ENCODE results near the gene ADGRG4.

The ADGRG4 gene

DNA sequence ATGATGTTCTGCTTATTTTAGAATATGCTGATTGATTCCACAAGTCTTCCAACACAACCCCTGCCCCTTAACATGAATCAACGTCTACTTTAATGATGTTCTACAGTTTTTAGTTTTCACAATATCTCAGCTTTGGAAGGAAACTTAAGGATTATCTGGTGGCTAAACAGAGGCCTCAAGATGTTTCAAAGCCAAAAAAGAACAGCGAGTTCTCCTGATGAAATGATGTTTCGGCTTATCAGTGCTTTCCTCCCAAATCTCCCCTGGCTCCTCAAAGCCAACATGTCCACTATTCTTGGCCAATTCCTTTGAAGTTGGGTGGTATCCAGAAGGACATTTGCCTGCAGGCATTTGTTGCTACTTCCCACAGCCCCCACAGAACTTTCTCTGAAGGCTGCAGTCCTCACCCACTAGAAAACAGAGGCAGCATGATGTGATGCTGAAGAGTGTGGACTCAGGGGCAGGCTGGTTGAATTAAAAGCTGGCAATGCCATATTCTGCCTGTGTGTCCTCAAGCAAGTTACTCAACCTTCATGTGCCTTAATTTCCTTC is 87.3 kb downstream of the ADGRG4 start:
- no peak for TF ChIP-seq ZFP69B (tag by site-specific recombination; IDR thresholded peaks at IDR 0.05)
- no peak for TF ChIP-seq ZNF664 (tag by site-specific recombination; IDR thresholded peaks at IDR 0.05)
- TF ChIP-seq, protein P1, sequence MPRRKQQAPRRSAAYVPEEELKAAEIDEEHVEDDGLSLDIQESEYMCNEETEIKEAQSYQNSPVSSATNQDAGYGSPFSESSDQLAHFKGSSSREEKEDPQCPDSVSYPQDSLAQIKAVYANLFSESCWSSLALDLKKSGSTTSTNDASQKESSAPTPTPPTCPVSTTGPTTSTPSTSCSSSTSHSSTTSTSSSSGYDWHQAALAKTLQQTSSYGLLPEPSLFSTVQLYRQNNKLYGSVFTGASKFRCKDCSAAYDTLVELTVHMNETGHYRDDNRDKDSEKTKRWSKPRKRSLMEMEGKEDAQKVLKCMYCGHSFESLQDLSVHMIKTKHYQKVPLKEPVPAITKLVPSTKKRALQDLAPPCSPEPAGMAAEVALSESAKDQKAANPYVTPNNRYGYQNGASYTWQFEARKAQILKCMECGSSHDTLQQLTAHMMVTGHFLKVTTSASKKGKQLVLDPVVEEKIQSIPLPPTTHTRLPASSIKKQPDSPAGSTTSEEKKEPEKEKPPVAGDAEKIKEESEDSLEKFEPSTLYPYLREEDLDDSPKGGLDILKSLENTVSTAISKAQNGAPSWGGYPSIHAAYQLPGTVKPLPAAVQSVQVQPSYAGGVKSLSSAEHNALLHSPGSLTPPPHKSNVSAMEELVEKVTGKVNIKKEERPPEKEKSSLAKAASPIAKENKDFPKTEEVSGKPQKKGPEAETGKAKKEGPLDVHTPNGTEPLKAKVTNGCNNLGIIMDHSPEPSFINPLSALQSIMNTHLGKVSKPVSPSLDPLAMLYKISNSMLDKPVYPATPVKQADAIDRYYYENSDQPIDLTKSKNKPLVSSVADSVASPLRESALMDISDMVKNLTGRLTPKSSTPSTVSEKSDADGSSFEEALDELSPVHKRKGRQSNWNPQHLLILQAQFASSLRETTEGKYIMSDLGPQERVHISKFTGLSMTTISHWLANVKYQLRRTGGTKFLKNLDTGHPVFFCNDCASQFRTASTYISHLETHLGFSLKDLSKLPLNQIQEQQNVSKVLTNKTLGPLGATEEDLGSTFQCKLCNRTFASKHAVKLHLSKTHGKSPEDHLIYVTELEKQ (tag by site-specific recombination; IDR thresholded peaks at IDR 0.05; ENCODE audit: borderline replicate concordance): no peak
- TF ChIP-seq ZNF112 (tag by site-specific recombination; IDR thresholded peaks at IDR 0.05): no peak
- no peaks in the 10 kb centered on the region for H3K9me3 ChIP-seq (ENCODE audit: control insufficient read depth, insufficient read depth, low read depth, low read length)
- no peaks in the 10 kb centered on the region for H3K36me3 ChIP-seq (ENCODE audit: control insufficient read depth in 2 of 2, insufficient read depth in 1 of 2, low read length in 2 of 2)
- POLR2A ChIA-PET: no interaction called here
- no peak overlapping the region for H3K4me3 ChIP-seq (ENCODE audit: low read depth, low read length)
- H3K27ac ChIP-seq (ENCODE audit: extremely low read depth, low read depth, low read length): no peak overlapping the region
- no peaks in the 10 kb centered on the region for H3K4me1 ChIP-seq (ENCODE audit: control insufficient read depth, insufficient read depth, low read length)
- CTCF ChIA-PET: interaction anchor here (0.6 to 0.7 kb wide), 2 partner anchors 19 to 30 kb away, joined by 3 to 5 read pairs; no protein-coding TSS in a partner anchor

DNA sequence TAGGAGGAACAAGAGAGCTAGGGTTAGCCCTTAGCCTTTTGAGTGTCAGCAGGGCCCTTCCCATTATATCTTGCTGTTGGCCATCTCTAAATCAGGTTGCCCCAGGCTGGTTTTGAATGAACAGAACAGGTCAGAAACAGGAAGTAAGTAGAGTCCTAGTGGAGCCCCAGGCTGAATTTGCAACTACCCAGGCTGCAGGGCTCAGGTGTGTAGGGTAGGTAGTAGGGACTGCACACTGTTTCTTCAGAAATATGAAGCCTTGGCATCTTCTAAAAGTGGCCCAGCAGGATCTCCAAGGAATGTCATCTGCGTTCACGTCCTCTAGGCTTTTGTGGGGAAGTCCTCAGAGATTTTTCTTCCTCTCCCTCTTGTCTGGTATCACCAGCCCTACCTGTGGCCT is 90.2 kb downstream of the ADGRG4 start:
- Histone ChIP-seq H3K9me3 (ENCODE audit: control insufficient read depth, insufficient read depth, low read depth, low read length) (no peaks in the 10 kb centered on the region), H3K4me3 (ENCODE audit: low read depth, low read length) (no peak overlapping the region), H3K4me1 (ENCODE audit: control insufficient read depth, insufficient read depth, low read length) (no peaks in the 10 kb centered on the region), H3K27ac (ENCODE audit: extremely low read depth, low read depth, low read length) (no peak overlapping the region), H3K36me3 (ENCODE audit: control insufficient read depth in 2 of 2, insufficient read depth in 1 of 2, low read length in 2 of 2) (no peaks in the 10 kb centered on the region)
- CTCF ChIA-PET: no interaction called here
- TF ChIP-seq ZFP37 (tag by site-specific recombination; IDR thresholded peaks at IDR 0.05) (no peak), ZNF10 (tag by site-specific recombination; IDR thresholded peaks at IDR 0.05) (no peak), ZNF585B (tag by site-specific recombination; IDR thresholded peaks at IDR 0.05) (no peak), ZNF138 (tag by site-specific recombination; IDR thresholded peaks at IDR 0.05; ENCODE audit: borderline replicate concordance) (no peak), ZNF776 (tag by site-specific recombination; IDR thresholded peaks at IDR 0.05; ENCODE audit: borderline replicate concordance) (no peak), ZFP3 (tag by site-specific recombination; IDR thresholded peaks at IDR 0.05; ENCODE audit: low read depth) (no peak), ZNF132 (tag by site-specific recombination; IDR thresholded peaks at IDR 0.05; ENCODE audit: borderline replicate concordance) (no peak), ZNF510 (tag by site-specific recombination; IDR thresholded peaks at IDR 0.05; ENCODE audit: insufficient replicate concordance) (no peak), ZNF223 (tag by site-specific recombination; IDR thresholded peaks at IDR 0.05) (no peak), ZNF426 (tag by site-specific recombination; IDR thresholded peaks at IDR 0.05) (no peak)
- TF ChIP-seq, protein P2, sequence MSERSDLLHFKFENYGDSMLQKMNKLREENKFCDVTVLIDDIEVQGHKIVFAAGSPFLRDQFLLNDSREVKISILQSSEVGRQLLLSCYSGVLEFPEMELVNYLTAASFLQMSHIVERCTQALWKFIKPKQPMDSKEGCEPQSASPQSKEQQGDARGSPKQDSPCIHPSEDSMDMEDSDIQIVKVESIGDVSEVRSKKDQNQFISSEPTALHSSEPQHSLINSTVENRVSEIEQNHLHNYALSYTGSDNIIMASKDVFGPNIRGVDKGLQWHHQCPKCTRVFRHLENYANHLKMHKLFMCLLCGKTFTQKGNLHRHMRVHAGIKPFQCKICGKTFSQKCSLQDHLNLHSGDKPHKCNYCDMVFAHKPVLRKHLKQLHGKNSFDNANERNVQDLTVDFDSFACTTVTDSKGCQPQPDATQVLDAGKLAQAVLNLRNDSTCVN (tag by site-specific recombination; optimal IDR thresholded peaks at IDR 0.05): no peak
- TF ChIP-seq, protein P3, sequence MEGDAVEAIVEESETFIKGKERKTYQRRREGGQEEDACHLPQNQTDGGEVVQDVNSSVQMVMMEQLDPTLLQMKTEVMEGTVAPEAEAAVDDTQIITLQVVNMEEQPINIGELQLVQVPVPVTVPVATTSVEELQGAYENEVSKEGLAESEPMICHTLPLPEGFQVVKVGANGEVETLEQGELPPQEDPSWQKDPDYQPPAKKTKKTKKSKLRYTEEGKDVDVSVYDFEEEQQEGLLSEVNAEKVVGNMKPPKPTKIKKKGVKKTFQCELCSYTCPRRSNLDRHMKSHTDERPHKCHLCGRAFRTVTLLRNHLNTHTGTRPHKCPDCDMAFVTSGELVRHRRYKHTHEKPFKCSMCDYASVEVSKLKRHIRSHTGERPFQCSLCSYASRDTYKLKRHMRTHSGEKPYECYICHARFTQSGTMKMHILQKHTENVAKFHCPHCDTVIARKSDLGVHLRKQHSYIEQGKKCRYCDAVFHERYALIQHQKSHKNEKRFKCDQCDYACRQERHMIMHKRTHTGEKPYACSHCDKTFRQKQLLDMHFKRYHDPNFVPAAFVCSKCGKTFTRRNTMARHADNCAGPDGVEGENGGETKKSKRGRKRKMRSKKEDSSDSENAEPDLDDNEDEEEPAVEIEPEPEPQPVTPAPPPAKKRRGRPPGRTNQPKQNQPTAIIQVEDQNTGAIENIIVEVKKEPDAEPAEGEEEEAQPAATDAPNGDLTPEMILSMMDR (tag by site-specific recombination; IDR thresholded peaks at IDR 0.05): no peak
- TF ChIP-seq, protein P4, sequence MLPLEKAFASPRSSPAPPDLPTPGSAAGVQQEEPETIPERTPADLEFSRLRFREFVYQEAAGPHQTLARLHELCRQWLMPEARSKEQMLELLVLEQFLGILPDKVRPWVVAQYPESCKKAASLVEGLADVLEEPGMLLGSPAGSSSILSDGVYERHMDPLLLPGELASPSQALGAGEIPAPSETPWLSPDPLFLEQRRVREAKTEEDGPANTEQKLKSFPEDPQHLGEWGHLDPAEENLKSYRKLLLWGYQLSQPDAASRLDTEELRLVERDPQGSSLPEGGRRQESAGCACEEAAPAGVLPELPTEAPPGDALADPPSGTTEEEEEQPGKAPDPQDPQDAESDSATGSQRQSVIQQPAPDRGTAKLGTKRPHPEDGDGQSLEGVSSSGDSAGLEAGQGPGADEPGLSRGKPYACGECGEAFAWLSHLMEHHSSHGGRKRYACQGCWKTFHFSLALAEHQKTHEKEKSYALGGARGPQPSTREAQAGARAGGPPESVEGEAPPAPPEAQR (tag by site-specific recombination; IDR thresholded peaks at IDR 0.05): no peak
- POLR2A ChIA-PET: no interaction called here

All from HEK293 (cell line).